Measurements from ENCODE around the gene ODC1.
A peak's percentile ranks its signal among the peaks of the same experiment; 100 is the strongest.

ODC1 gene

DNA sequence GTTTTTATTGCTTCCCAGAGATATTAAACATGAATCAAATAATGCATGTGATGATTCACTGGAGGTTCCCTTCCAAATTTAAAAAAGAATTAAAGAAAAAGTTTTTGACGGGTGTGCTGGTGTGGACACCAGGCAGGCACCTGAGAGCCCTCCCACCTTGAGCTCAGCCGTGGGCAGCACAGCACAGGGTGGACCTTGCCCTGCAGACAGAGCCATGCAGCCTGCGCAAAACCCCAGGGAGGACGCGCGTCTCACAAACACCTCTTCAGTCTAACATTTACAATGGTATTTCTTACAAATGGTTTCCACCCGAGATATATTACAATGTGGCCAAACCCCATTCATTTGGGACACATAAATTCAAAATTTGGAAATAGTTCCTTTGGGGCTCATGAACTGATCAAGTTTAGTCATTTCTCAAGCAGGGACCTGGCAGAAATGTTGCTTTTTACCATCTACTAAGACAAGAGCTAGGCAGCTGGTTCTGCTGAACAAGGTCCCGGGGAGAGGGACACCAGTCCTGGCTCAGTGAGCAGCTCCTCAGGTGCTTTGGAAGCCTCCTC, 45.4 kb downstream of the ODC1 start:
- Histone ChIP-seq H3K9me3 (ENCODE audit: control insufficient read depth in 2 of 2, low read length in 2 of 2) (no peaks in the 10 kb centered on the region), H3K36me3 (ENCODE audit: control insufficient read depth in 2 of 2, insufficient read depth in 2 of 2, low read length in 2 of 2) (peaks cover 3 to 12% of the 10 kb centered on the region in 2 donors), H3K4me1 (ENCODE audit: control insufficient read depth in 2 of 2, insufficient read depth in 2 of 2, low read length in 2 of 2) (peaks cover 20 to 23% of the 10 kb centered on the region in 2 donors), H3K27ac (ENCODE audit: low read depth in 2 of 2, low read length in 2 of 2) (no peak overlapping the region), H3K27me3 (ENCODE audit: control insufficient read depth in 2 of 2, insufficient read depth in 2 of 2, low read length in 2 of 2) (no peaks in the 10 kb centered on the region), H3K9ac (ENCODE audit: low read depth in 1 of 2, low read length in 2 of 2) (no peak overlapping the region), H3K4me3 (ENCODE audit: low read length in 2 of 2) (no peak overlapping the region)

DNA sequence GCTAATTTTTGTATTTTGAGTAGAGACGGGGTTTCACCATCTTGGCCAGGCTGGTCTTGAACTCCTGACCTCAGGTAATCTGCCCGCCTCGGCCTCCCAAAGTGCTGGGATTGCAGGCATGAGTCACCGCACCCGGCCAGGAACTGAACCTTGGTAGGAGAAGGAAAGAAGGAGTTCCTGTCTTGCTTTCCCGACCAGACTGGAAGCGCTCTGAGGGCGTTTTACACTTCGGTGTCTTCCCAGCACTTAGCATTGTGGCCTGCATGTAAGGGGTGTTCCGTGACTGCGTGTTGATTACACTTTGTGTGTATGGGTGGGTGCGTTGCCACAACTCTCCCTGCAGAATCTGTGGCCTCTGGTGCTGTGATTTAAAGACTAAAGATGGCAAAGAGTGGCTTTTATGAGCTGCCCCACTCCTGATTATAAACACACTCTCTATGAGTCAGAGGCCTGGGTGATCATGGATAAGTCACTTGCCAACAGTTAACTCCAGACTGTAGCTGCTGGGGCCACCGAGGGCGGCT, 46.0 kb downstream of the ODC1 start:
- H3K9ac ChIP-seq (ENCODE audit: low read depth in 1 of 2, low read length in 2 of 2) = no peak overlapping the region
- no peak overlapping the region for H3K4me3 ChIP-seq (ENCODE audit: low read length in 2 of 2)

DNA sequence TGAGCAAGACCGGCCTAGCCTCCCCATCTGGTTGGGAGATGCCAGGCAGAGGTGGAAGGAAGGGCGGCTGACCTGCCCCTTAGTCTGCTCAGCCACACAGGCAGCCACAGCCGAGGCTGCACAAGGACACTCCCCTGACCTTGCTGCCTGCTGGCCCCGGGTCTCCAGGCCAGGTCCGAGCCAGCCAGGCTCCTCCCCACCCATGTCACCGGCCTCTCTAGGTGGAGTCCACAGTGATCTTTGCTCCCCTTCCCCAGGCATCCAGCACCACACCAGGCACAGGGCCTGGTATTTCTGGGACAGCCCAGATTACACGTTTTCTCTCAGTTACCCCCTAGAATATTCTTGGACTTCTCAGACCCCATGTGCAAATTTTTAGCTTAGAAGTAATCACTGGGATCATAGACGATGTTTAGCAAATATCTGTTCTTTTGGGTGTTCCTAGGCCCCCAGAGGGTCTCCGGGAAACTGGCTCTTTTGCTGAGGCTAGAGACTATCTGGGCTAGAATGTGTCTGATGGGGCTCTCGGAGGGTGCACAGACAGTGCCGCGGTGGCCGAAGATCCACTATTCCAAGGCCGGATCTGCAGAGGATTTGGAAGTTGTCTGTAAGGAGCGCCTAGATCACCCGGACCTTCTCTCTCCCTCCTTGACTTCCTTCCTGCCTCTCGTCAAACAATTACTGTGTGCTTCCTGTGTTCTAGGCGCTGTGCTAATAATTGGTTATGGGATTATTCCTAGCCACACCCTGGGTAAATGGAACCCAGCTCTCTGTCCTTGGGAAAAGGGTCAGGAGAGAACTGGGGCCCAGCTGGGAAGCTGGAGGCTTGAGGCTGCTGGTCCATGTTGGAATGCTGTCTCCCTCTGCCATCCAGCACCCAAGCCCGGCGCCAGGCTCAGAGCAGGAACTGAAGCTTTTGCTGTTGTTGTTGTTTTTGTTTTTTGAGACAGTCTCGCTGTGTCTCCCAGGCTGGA, 46.9 kb downstream of the ODC1 start:
- Histone ChIP-seq H3K27me3 (ENCODE audit: control insufficient read depth in 2 of 2, insufficient read depth in 2 of 2, low read length in 2 of 2) (no peaks in the 10 kb centered on the region), H3K9me3 (ENCODE audit: control insufficient read depth in 2 of 2, low read length in 2 of 2) (no peaks in the 10 kb centered on the region), H3K9ac (ENCODE audit: low read depth in 1 of 2, low read length in 2 of 2) (no peak overlapping the region), H3K4me1 (ENCODE audit: control insufficient read depth in 2 of 2, insufficient read depth in 2 of 2, low read length in 2 of 2) (peaks cover 14 to 17% of the 10 kb centered on the region in 2 donors), H3K27ac (ENCODE audit: low read depth in 2 of 2, low read length in 2 of 2) (peak overlapping the region; percentile 23), H3K4me3 (ENCODE audit: low read length in 2 of 2) (no peak overlapping the region), H3K36me3 (ENCODE audit: control insufficient read depth in 2 of 2, insufficient read depth in 2 of 2, low read length in 2 of 2) (peaks cover 3 to 9% of the 10 kb centered on the region in 2 donors)

More for the DNA sequence above, 46.0 kb downstream of the ODC1 start:
- H3K36me3 ChIP-seq (ENCODE audit: control insufficient read depth in 2 of 2, insufficient read depth in 2 of 2, low read length in 2 of 2) = peaks cover 3 to 12% of the 10 kb centered on the region in 2 donors
- H3K9me3 ChIP-seq (ENCODE audit: control insufficient read depth in 2 of 2, low read length in 2 of 2) = no peaks in the 10 kb centered on the region
- H3K27ac ChIP-seq (ENCODE audit: low read depth in 2 of 2, low read length in 2 of 2) = no peak overlapping the region
- peaks cover 17% of the 10 kb centered on the region in 2 donors for H3K4me1 ChIP-seq (ENCODE audit: control insufficient read depth in 2 of 2, insufficient read depth in 2 of 2, low read length in 2 of 2)
- H3K27me3 ChIP-seq (ENCODE audit: control insufficient read depth in 2 of 2, insufficient read depth in 2 of 2, low read length in 2 of 2) = no peaks in the 10 kb centered on the region

DNA sequence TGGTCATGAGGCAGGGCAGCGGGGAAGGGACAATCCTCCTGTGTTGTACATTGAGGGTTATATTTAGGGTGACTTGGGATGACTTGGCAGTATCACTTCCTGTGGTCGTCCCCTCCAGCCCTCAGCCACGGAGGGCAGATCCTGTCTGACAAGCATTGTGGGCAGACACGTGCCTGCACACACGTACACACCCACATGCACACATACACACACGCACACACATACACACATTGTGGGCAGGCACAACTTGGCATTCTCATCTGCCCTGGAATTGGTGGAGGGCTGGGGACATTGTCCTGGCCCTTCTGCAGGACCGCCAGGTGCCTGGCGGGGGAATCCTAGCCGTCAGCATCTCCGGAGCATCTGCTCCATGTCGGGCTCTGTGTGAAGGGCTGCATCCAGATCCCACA, 47.6 kb downstream of the ODC1 start:
- no peaks in the 10 kb centered on the region for H3K27me3 ChIP-seq (ENCODE audit: control insufficient read depth in 2 of 2, insufficient read depth in 2 of 2, low read length in 2 of 2)
- H3K4me1 ChIP-seq (ENCODE audit: control insufficient read depth in 2 of 2, insufficient read depth in 2 of 2, low read length in 2 of 2) = peaks cover 10 to 17% of the 10 kb centered on the region in 2 donors
- H3K36me3 ChIP-seq (ENCODE audit: control insufficient read depth in 2 of 2, insufficient read depth in 2 of 2, low read length in 2 of 2) = peaks cover 3 to 8% of the 10 kb centered on the region in 2 donors
- no peaks in the 10 kb centered on the region for H3K9me3 ChIP-seq (ENCODE audit: control insufficient read depth in 2 of 2, low read length in 2 of 2)
- H3K9ac ChIP-seq (ENCODE audit: low read depth in 1 of 2, low read length in 2 of 2) = no peak overlapping the region
- H3K4me3 ChIP-seq (ENCODE audit: low read length in 2 of 2) = no peak overlapping the region
- peak overlapping the region in 1 of 2 donors; percentile 23 for H3K27ac ChIP-seq (ENCODE audit: low read depth in 2 of 2, low read length in 2 of 2)

DNA sequence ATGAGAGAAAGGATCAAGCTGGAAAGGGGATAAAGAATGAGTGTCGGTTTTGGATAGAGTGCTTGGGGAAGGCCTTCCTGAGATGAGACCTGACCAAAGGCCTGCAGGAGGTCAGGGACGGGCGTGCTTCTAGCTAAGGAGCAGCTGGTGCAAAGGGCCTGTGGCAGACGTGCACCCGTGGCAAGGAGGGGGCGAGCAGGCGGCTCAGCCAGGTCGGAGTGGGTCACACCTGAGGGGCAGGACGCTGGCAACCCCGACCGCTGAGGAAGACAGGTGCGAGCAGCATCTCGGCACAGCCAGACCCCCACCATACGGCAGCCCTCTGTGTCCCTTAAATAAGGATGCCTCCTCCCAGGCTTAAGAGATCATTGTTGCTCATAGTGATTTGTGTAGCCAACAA, 48.1 kb downstream of the ODC1 start:
- no peak overlapping the region for H3K4me3 ChIP-seq (ENCODE audit: low read length in 2 of 2)
- H3K9me3 ChIP-seq (ENCODE audit: control insufficient read depth in 2 of 2, low read length in 2 of 2) = no peaks in the 10 kb centered on the region
- H3K27ac ChIP-seq (ENCODE audit: low read depth in 2 of 2, low read length in 2 of 2) = no peak overlapping the region
- peaks cover 10 to 17% of the 10 kb centered on the region in 2 donors for H3K4me1 ChIP-seq (ENCODE audit: control insufficient read depth in 2 of 2, insufficient read depth in 2 of 2, low read length in 2 of 2)
- no peaks in the 10 kb centered on the region for H3K27me3 ChIP-seq (ENCODE audit: control insufficient read depth in 2 of 2, insufficient read depth in 2 of 2, low read length in 2 of 2)
- peaks cover 3 to 8% of the 10 kb centered on the region in 2 donors for H3K36me3 ChIP-seq (ENCODE audit: control insufficient read depth in 2 of 2, insufficient read depth in 2 of 2, low read length in 2 of 2)
- no peak overlapping the region for H3K9ac ChIP-seq (ENCODE audit: low read depth in 1 of 2, low read length in 2 of 2)

DNA sequence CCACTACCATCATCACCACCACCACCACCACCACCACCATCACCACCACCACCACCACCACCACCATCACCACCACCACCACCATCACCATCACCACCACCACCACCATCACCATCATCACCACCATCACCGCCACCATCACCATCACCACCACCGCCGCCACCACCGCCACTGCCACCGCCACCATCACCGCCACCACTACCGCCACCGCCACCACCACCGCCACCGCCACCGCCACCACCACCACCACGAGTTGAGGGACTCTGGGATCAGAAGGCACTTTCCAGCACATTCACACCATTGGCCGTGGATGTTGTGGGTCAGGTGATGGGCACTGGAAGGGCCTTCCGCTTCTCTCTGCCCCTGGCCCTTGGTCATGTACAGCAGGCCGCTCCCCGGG, 48.8 kb downstream of the ODC1 start:
- no peaks in the 10 kb centered on the region for H3K27me3 ChIP-seq (ENCODE audit: control insufficient read depth in 2 of 2, insufficient read depth in 2 of 2, low read length in 2 of 2)
- no peak overlapping the region for H3K4me3 ChIP-seq (ENCODE audit: low read length in 2 of 2)
- no peak overlapping the region for H3K27ac ChIP-seq (ENCODE audit: low read depth in 2 of 2, low read length in 2 of 2)
- H3K9ac ChIP-seq (ENCODE audit: low read depth in 1 of 2, low read length in 2 of 2) = no peak overlapping the region
- H3K9me3 ChIP-seq (ENCODE audit: control insufficient read depth in 2 of 2, low read length in 2 of 2) = no peaks in the 10 kb centered on the region
- peaks cover 3 to 8% of the 10 kb centered on the region in 2 donors for H3K36me3 ChIP-seq (ENCODE audit: control insufficient read depth in 2 of 2, insufficient read depth in 2 of 2, low read length in 2 of 2)
- peaks cover 10 to 17% of the 10 kb centered on the region in 2 donors for H3K4me1 ChIP-seq (ENCODE audit: control insufficient read depth in 2 of 2, insufficient read depth in 2 of 2, low read length in 2 of 2)

DNA sequence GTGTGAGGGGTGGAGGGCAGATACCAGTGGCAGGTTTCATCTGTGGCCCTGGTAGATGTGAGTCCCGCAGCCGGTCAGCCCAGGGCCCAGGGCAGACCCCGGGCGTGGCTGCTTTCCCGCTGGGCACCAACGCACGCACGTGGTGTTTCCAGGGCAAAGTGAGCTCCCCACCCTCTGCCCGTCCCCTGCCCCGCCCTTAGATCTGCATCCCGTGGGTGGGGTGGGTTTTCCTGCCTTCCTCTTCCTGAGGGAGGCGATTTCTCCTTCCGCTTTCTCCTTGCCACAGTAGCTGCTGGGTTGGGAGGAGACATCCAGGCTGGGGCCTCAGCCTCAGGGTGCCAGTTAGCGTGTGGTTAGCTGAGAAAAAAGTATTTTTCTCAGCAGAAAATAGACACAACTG, 49.6 kb downstream of the ODC1 start:
- H3K27me3 ChIP-seq (ENCODE audit: control insufficient read depth in 2 of 2, insufficient read depth in 2 of 2, low read length in 2 of 2) = no peaks in the 10 kb centered on the region
- H3K36me3 ChIP-seq (ENCODE audit: control insufficient read depth in 2 of 2, insufficient read depth in 2 of 2, low read length in 2 of 2) = peaks cover 3 to 8% of the 10 kb centered on the region in 2 donors
- H3K27ac ChIP-seq (ENCODE audit: low read depth in 2 of 2, low read length in 2 of 2) = peak overlapping the region; percentile 55 to 56
- H3K9ac ChIP-seq (ENCODE audit: low read depth in 1 of 2, low read length in 2 of 2) = no peak overlapping the region
- H3K9me3 ChIP-seq (ENCODE audit: control insufficient read depth in 2 of 2, low read length in 2 of 2) = no peaks in the 10 kb centered on the region
- no peak overlapping the region for H3K4me3 ChIP-seq (ENCODE audit: low read length in 2 of 2)
- peaks cover 10 to 17% of the 10 kb centered on the region in 2 donors for H3K4me1 ChIP-seq (ENCODE audit: control insufficient read depth in 2 of 2, insufficient read depth in 2 of 2, low read length in 2 of 2)

DNA sequence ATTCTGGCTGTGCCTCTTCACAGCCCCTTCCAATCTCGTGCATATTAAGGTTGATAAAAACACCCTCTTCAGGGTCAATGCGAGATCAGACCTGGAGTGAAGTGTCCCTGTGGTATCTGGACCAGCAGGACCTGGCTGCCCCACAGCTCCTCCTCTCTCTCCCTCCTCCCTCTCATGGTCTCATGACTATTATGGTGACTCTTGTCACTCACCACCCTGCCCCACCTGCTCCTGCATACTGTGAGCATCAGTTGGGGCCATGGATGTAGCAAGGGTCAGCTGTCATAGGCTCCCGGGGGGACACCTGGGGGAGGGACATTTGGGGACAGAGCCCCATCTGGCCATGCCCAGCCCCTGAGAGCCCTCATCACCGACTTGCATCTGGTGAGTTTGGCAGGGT, 50.2 kb downstream of the ODC1 start:
- Histone ChIP-seq H3K27me3 (ENCODE audit: control insufficient read depth in 2 of 2, insufficient read depth in 2 of 2, low read length in 2 of 2) (no peaks in the 10 kb centered on the region), H3K4me3 (ENCODE audit: low read length in 2 of 2) (no peak overlapping the region), H3K9ac (ENCODE audit: low read depth in 1 of 2, low read length in 2 of 2) (no peak overlapping the region), H3K36me3 (ENCODE audit: control insufficient read depth in 2 of 2, insufficient read depth in 2 of 2, low read length in 2 of 2) (peaks cover 3 to 8% of the 10 kb centered on the region in 2 donors), H3K9me3 (ENCODE audit: control insufficient read depth in 2 of 2, low read length in 2 of 2) (no peaks in the 10 kb centered on the region), H3K27ac (ENCODE audit: low read depth in 2 of 2, low read length in 2 of 2) (peak overlapping the region; percentile 49 to 56), H3K4me1 (ENCODE audit: control insufficient read depth in 2 of 2, insufficient read depth in 2 of 2, low read length in 2 of 2) (peaks cover 14 to 17% of the 10 kb centered on the region in 2 donors)

DNA sequence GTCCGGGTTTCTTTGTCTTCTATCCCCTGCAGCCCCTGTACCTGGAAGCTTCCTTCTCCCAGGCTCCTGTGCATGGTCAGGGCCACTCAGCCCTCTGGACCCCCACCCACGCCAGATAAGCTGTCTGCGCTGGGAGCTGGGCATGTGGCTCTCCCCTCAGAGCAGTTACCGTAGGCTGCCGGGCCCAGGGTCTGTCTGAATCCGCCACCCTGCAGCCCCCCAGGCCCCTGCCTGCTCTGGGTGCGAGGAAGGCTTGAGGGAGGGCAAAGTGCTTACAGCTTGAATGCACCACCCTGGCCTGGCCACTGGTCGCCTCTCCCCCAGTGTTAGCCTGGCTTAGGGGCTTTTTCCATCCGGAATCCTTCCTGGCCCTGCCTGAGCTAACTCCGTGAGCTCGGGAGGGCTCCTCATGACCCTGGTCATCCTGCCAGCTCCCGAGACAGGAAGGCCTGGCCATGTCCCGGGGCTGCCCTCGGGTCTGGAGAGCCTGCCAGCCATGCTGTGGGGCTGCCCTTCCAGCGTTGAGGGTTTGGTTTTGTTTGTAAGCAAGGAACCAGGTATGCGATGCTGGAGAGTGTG, 50.7 kb downstream of the ODC1 start:
- Histone ChIP-seq H3K36me3 (ENCODE audit: control insufficient read depth in 2 of 2, insufficient read depth in 2 of 2, low read length in 2 of 2) (peaks cover 3 to 8% of the 10 kb centered on the region in 2 donors), H3K4me1 (ENCODE audit: control insufficient read depth in 2 of 2, insufficient read depth in 2 of 2, low read length in 2 of 2) (peaks cover 16 to 17% of the 10 kb centered on the region in 2 donors), H3K27me3 (ENCODE audit: control insufficient read depth in 2 of 2, insufficient read depth in 2 of 2, low read length in 2 of 2) (no peaks in the 10 kb centered on the region), H3K4me3 (ENCODE audit: low read length in 2 of 2) (no peak overlapping the region), H3K27ac (ENCODE audit: low read depth in 2 of 2, low read length in 2 of 2) (no peak overlapping the region), H3K9ac (ENCODE audit: low read depth in 1 of 2, low read length in 2 of 2) (no peak overlapping the region), H3K9me3 (ENCODE audit: control insufficient read depth in 2 of 2, low read length in 2 of 2) (no peaks in the 10 kb centered on the region)

DNA sequence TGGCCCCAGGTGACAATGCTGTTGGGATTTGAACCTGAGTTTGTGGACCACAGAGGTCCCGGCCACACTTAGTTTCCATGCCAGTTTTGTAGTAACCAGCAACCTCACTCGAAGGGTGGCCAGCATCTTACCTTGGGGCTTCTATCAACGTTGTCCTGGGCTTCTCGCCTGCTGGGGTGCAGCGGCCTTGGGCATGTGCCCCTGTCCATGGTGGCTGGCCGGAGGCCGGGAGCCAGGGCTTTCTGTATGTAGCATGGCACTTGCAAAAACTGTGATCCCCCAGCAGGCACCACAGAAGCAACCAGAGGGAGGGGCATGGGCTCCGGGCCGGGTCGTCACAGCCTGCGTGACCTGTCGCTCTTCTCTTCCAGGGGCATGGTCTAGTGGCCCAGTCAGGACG, 51.7 kb downstream of the ODC1 start:
- peaks cover 3 to 8% of the 10 kb centered on the region in 2 donors for H3K36me3 ChIP-seq (ENCODE audit: control insufficient read depth in 2 of 2, insufficient read depth in 2 of 2, low read length in 2 of 2)
- H3K9ac ChIP-seq (ENCODE audit: low read depth in 1 of 2, low read length in 2 of 2) = no peak overlapping the region
- H3K9me3 ChIP-seq (ENCODE audit: control insufficient read depth in 2 of 2, low read length in 2 of 2) = no peaks in the 10 kb centered on the region
- H3K4me3 ChIP-seq (ENCODE audit: low read length in 2 of 2) = no peak overlapping the region
- H3K27me3 ChIP-seq (ENCODE audit: control insufficient read depth in 2 of 2, insufficient read depth in 2 of 2, low read length in 2 of 2) = no peaks in the 10 kb centered on the region
- peaks cover 14 to 16% of the 10 kb centered on the region in 2 donors for H3K4me1 ChIP-seq (ENCODE audit: control insufficient read depth in 2 of 2, insufficient read depth in 2 of 2, low read length in 2 of 2)
- H3K27ac ChIP-seq (ENCODE audit: low read depth in 2 of 2, low read length in 2 of 2) = no peak overlapping the region
